Stimulated activated CD4-positive, alpha-beta T cell treated with anti-CD3 and anti-CD28 coated beads, Interleukin-15, amount 100 ng/mL, for 24 hours (primary cell): ENCODE data around the gene LANCL1.

Source experiments
- DNase-seq: peaks from one replicate; pipeline ENCODE4 v3.0.0-alpha.2; 2020

Gene LANCL1

GRCh38 chr2:210476194-210477128 lies at the start of gene LANCL1:
LANCL1 (minus strand) TSS chr2:210476759; CDS start chr2:210476396, 363 bp downstream.
- peak; percentile 90 for DNase-seq

GRCh38 chr2:210524533-210524932 lies 48.0 kb upstream of the LANCL1 start:
- DNase-seq = no peak

GRCh38 chr2:210523650-210524289 lies 47.2 kb upstream of the LANCL1 start:
- no peak for DNase-seq

GRCh38 chr2:210522399-210522798 lies 45.8 kb upstream of the LANCL1 start:
- DNase-seq = no peak

- DNase-seq = no peak
Measured at GRCh38 chr2:210519594-210519993, 43.0 kb upstream of the LANCL1 start.

- DNase-seq = no peak
Measured at GRCh38 chr2:210517264-210517663, 40.7 kb upstream of the LANCL1 start.

GRCh38 chr2:210515911-210516310 lies 39.4 kb upstream of the LANCL1 start:
- DNase-seq = no peak

GRCh38 chr2:210503725-210504191 lies 27.2 kb upstream of the LANCL1 start:
- no peak for DNase-seq

- DNase-seq = peak; percentile 47
Measured at GRCh38 chr2:210503001-210503623, 26.6 kb upstream of the LANCL1 start.

- no peak for DNase-seq
Measured at GRCh38 chr2:210496512-210496911, 20.0 kb upstream of the LANCL1 start.

GRCh38 chr2:210493528-210493927 lies 17.0 kb upstream of the LANCL1 start:
- DNase-seq = no peak

- DNase-seq = no peak
Measured at GRCh38 chr2:210481601-210482175, 5.1 kb upstream of the LANCL1 start.

GRCh38 chr2:210480764-210481163 lies 4.2 kb upstream of the LANCL1 start:
- DNase-seq = no peak

GRCh38 chr2:210480079-210480478 lies 3.5 kb upstream of the LANCL1 start:
- no peak for DNase-seq

GRCh38 chr2:210478661-210479060 lies 2.1 kb upstream of the LANCL1 start:
- DNase-seq = no peak

GRCh38 chr2:210477496-210477895 lies 937 bp upstream of the LANCL1 start:
- DNase-seq = peak; percentile 18

GRCh38 chr2:210475706-210476105 lies 853 bp downstream of the LANCL1 start:
- no peak for DNase-seq

GRCh38 chr2:210474776-210475175 lies 1.8 kb downstream of the LANCL1 start:
- no peak for DNase-seq

GRCh38 chr2:210461401-210461800 lies 15.2 kb downstream of the LANCL1 start:
- DNase-seq = no peak

- DNase-seq = no peak
Measured at GRCh38 chr2:210460322-210461227, 16.0 kb downstream of the LANCL1 start.

- DNase-seq = no peak
Measured at GRCh38 chr2:210459880-210460279, 16.7 kb downstream of the LANCL1 start.

- DNase-seq = no peak
Measured at GRCh38 chr2:210459407-210459806, 17.2 kb downstream of the LANCL1 start.
